Measurements from ENCODE around the gene PKDREJ. TPM values are rescaled to one million over a fixed set of nuclear protein-coding genes. Genes with fewer than 3 reads are reported as not detected.

The PKDREJ gene
- total and polyA plus RNA-seq, 11 donors: 0.03 to 0.16 (median 0.08) TPM; not detected in 2

DNA sequence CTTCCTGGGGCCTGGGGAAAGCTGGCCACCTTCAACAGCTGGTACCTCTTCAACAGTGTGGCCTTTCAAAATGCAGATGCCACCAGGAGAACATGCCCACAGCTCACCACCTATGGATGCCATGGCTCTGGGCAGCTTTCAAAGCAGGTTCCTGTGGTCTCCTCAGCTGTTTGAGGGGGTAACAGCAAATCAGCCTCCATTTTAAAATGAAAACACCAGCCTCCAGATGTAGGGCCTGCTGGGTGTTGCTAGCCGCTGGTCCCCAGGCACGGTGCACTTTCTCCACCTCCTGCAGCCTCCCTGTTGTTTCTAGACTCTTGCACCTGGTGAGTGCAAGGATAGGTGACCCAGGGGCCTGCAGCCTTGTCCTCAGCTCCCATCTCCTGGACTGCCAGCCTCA, 23.1 kb downstream of the PKDREJ start:
- intact Hi-C loops (cut with DNase I): loop anchor here in 4 of 10 donors (5.0 to 10.0 kb wide), 3 partner anchors 85 to 305 kb away; partner anchors contain the start of gene PPARA (in 2 of the 4)
- 83 to 99% (median 93%) methylated on average over 1 to 2 of the region's 2 CpGs for WGBS, 4 donors
- H3K36me3 ChIP-seq: peaks cover 0 to 68% (median 44%) of the 10 kb centered on the region in 9 donors
- DNase-seq (no peak), ATAC-seq (no peak)
- no peak overlapping the region for H3K4me3 ChIP-seq
- no peak for TF ChIP-seq POLR2A (IDR thresholded peaks at IDR 0.05)
- TF ChIP-seq, protein P1, sequence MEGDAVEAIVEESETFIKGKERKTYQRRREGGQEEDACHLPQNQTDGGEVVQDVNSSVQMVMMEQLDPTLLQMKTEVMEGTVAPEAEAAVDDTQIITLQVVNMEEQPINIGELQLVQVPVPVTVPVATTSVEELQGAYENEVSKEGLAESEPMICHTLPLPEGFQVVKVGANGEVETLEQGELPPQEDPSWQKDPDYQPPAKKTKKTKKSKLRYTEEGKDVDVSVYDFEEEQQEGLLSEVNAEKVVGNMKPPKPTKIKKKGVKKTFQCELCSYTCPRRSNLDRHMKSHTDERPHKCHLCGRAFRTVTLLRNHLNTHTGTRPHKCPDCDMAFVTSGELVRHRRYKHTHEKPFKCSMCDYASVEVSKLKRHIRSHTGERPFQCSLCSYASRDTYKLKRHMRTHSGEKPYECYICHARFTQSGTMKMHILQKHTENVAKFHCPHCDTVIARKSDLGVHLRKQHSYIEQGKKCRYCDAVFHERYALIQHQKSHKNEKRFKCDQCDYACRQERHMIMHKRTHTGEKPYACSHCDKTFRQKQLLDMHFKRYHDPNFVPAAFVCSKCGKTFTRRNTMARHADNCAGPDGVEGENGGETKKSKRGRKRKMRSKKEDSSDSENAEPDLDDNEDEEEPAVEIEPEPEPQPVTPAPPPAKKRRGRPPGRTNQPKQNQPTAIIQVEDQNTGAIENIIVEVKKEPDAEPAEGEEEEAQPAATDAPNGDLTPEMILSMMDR (IDR thresholded peaks at IDR 0.05): no peak
- H3K4me1 ChIP-seq: peaks cover under 1 to 65% (median 33%) of the 10 kb centered on the region in 12 donors
- no peaks in the 10 kb centered on the region for H3K27me3 ChIP-seq
- no peaks in the 10 kb centered on the region for H3K9me3 ChIP-seq
- peak overlapping the region in 9 of 12 donors; percentile 22 to 90 (median 68) for H3K27ac ChIP-seq

DNA sequence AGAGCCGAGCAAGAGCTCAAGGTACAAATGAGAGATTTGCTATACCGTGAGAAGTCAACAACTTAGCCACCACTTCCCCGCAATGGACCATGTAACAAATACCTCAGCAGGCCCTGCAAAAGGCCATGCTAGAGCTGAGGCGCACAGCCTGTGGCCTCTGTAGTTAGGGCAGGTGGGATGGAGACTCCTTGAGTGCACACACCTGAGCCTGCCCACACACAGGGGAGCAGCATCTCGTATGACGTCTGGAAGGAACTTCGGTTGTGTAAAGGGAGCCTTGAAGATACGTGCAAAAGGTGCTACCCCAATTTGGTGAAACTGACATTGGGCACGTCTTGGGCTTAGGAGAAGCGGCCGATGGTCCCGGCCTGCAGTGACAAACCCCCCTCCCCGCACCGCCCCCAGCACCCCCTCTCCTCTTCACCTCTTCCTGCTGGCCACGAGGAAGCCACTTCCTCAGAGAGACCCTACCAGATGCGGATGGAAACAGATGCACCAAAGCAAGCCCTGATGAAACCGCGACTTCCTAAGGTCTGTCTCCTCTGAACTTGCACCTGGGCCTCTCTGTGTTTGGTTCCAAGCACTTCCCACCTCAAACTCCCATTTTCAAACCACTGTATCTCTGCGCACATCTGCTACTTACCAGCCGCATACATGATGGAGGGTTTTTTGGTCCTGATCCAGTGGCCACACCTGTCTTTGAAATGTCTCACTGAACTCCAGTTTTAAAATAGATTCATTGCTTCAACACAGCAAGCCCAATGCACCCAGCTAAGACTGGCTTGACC, 23.7 kb downstream of the PKDREJ start:
- H3K27me3 ChIP-seq: no peaks in the 10 kb centered on the region
- H3K27ac ChIP-seq: peak overlapping the region in 10 of 12 donors; percentile 2 to 91 (median 74)
- H3K9me3 ChIP-seq: no peaks in the 10 kb centered on the region
- WGBS, 4 donors: 85 to 93% (median 91%) methylated on average over 18 to 20 of the region's 20 CpGs
- TF ChIP-seq, protein P1 (IDR thresholded peaks at IDR 0.05): no peak
- TF ChIP-seq POLR2A (IDR thresholded peaks at IDR 0.05): no peak
- no peak overlapping the region for H3K4me3 ChIP-seq
- H3K4me1 ChIP-seq: peaks cover 0 to 58% (median 28%) of the 10 kb centered on the region in 12 donors
- peaks cover 0 to 68% (median 47%) of the 10 kb centered on the region in 9 donors for H3K36me3 ChIP-seq
- ATAC-seq: no peak
- intact Hi-C loops (cut with DNase I): loop anchor here in 4 of 10 donors (5.0 to 10.0 kb wide), 4 partner anchors 42 to 305 kb away; partner anchors contain the start of gene PPARA (in 2 of the 4)
- DNase-seq: no peak

DNA sequence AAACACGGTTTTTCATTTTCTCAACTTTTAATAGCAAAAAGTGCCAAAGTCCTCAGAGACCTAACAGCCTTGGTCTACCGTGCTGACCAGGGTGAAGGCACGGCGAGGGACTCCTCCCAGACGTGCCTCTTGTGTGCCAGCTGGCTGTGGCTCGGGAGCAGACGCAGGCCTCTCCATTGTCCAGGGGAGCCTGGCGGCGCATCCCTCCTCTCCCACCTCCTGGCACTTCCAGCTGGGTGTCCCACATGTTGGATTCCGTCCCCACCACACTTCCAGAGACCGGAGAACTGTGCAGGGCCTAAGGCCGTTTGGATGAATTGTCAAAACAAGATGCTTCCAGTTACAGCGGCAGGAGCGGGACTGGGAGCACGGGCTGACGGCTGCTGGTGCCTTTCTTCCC, 24.6 kb downstream of the PKDREJ start:
- Histone ChIP-seq H3K27me3 (no peaks in the 10 kb centered on the region), H3K9me3 (no peaks in the 10 kb centered on the region), H3K4me1 (peaks cover 0 to 62% (median 28%) of the 10 kb centered on the region in 12 donors), H3K36me3 (peaks cover 0 to 60% (median 41%) of the 10 kb centered on the region in 9 donors), H3K4me3 (no peak overlapping the region), H3K27ac (peak overlapping the region; percentile 21 to 91 (median 70))
- ATAC-seq (peak in 3 of 4 donors; percentile 43 to 48 (median 45)), DNase-seq (peak in 1 of 5 donors; percentile 52)
- no peak for TF ChIP-seq POLR2A (IDR thresholded peaks at IDR 0.05)
- TF ChIP-seq, protein P1 (IDR thresholded peaks at IDR 0.05): no peak
- WGBS, 4 donors: 71 to 79% (median 75%) methylated on average over 16 of the region's 16 CpGs
- intact Hi-C loops (cut with DNase I): loop anchor here in 1 of 10 donors (5.0 kb wide), 1 partner anchor 41 kb away; no protein-coding TSS in a partner anchor
